Measurements from ENCODE around the gene MAP2.

MAP2 gene

GRCh38 chr2:209463226-209463625 lies 39.4 kb downstream of the MAP2 start:
- H3K4me1 Mint-ChIP-seq: peaks cover 6% of the 10 kb centered on the region
- H3K9me3 Mint-ChIP-seq: peaks cover 15% of the 10 kb centered on the region

GRCh38 chr2:209463835-209464234 lies 40.0 kb downstream of the MAP2 start:
- H3K27me3 Mint-ChIP-seq (ENCODE audit: low read depth, poor library complexity): peaks cover 3% of the 10 kb centered on the region
- no peak overlapping the region for H3K27ac Mint-ChIP-seq
- TF ChIP-seq CTCF (IDR thresholded peaks at IDR 0.05): no peak

More at GRCh38 chr2:209463226-209463625, 39.4 kb downstream of the MAP2 start:
- DNase-seq: no peak
- Mint-ChIP-seq H3K27me3 (ENCODE audit: low read depth, poor library complexity) (peaks cover 3% of the 10 kb centered on the region), H3K27ac (no peak overlapping the region), H3K36me3 (ENCODE audit: low read depth) (peaks cover 10% of the 10 kb centered on the region), H3K4me3 (no peak overlapping the region)
- no peak for TF ChIP-seq CTCF (IDR thresholded peaks at IDR 0.05)

GRCh38 chr2:209468846-209469245 lies 45.0 kb downstream of the MAP2 start:
- H3K27me3 Mint-ChIP-seq (ENCODE audit: low read depth, poor library complexity): no peaks in the 10 kb centered on the region
- TF ChIP-seq CTCF (IDR thresholded peaks at IDR 0.05): no peak
- no peak overlapping the region for H3K27ac Mint-ChIP-seq
- H3K4me1 Mint-ChIP-seq: peaks cover 25% of the 10 kb centered on the region
- peaks cover 15% of the 10 kb centered on the region for H3K36me3 Mint-ChIP-seq (ENCODE audit: low read depth)
- DNase-seq: no peak
- H3K4me3 Mint-ChIP-seq: no peak overlapping the region
- peaks cover 15% of the 10 kb centered on the region for H3K9me3 Mint-ChIP-seq

More at GRCh38 chr2:209463835-209464234, 40.0 kb downstream of the MAP2 start:
- Mint-ChIP-seq H3K4me3 (no peak overlapping the region), H3K4me1 (peaks cover 6% of the 10 kb centered on the region), H3K9me3 (peaks cover 15% of the 10 kb centered on the region), H3K36me3 (ENCODE audit: low read depth) (peaks cover 10% of the 10 kb centered on the region)
- DNase-seq: no peak

GRCh38 chr2:209469481-209469880 lies 45.6 kb downstream of the MAP2 start:
- Mint-ChIP-seq H3K4me3 (no peak overlapping the region), H3K27ac (peak overlapping the region; percentile 1), H3K27me3 (ENCODE audit: low read depth, poor library complexity) (no peaks in the 10 kb centered on the region), H3K36me3 (ENCODE audit: low read depth) (peaks cover 15% of the 10 kb centered on the region), H3K9me3 (peaks cover 15% of the 10 kb centered on the region), H3K4me1 (peaks cover 31% of the 10 kb centered on the region)
- no peak for TF ChIP-seq CTCF (IDR thresholded peaks at IDR 0.05)
- DNase-seq: no peak

GRCh38 chr2:209470466-209470865 lies 46.6 kb downstream of the MAP2 start:
- no peak overlapping the region for H3K4me3 Mint-ChIP-seq
- H3K27ac Mint-ChIP-seq: no peak overlapping the region
- H3K27me3 Mint-ChIP-seq (ENCODE audit: low read depth, poor library complexity): no peaks in the 10 kb centered on the region
- H3K4me1 Mint-ChIP-seq: peaks cover 41% of the 10 kb centered on the region
- H3K36me3 Mint-ChIP-seq (ENCODE audit: low read depth): peaks cover 15% of the 10 kb centered on the region
- no peak for TF ChIP-seq CTCF (IDR thresholded peaks at IDR 0.05)
- H3K9me3 Mint-ChIP-seq: peaks cover 15% of the 10 kb centered on the region
- DNase-seq: no peak

GRCh38 chr2:209471037-209471436 lies 47.2 kb downstream of the MAP2 start:
- H3K4me1 Mint-ChIP-seq: peaks cover 47% of the 10 kb centered on the region
- no peak for DNase-seq
- no peak overlapping the region for H3K4me3 Mint-ChIP-seq
- peaks cover 14% of the 10 kb centered on the region for H3K36me3 Mint-ChIP-seq (ENCODE audit: low read depth)
- peak overlapping the region; percentile 2 for H3K27ac Mint-ChIP-seq
- no peak for TF ChIP-seq CTCF (IDR thresholded peaks at IDR 0.05)
- peaks cover 15% of the 10 kb centered on the region for H3K9me3 Mint-ChIP-seq
- H3K27me3 Mint-ChIP-seq (ENCODE audit: low read depth, poor library complexity): no peaks in the 10 kb centered on the region

All from nephron progenitor cell (in vitro differentiated cells).